ENCODE measurements around the gene NCCRP1.

DNA sequence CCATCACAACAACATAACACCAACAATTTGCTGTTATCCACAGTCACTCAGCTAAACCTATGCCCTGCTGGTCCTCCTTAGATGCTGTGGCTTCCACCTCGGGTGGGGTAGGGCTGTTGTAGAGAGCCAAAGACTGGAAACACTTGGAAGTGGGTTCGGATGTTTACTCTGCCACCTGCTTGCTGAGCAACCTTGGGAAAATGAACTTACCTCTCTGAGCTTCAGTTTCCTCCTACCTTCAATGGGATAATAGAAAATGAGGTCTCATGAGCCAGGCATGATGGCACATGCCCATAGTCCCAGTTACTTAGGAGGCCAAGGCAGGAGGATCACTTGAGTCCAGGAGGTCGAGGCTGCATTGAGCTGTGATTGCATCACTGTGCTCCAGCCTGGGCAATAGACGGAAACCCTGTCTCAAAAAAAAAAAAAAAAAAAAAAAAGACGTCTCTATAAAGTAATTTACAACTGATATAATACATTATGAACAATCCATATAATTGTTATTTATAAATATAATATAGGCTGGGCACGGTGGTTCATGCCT, 10.6 kb downstream of the NCCRP1 start:
- no peak for TF ChIP-seq GATA2 (IDR thresholded peaks at IDR 0.05; ENCODE audit: low read depth, low read length)
- no peak for TF ChIP-seq GATA3 (IDR thresholded peaks at IDR 0.05; ENCODE audit: low read depth, low read length)

Measured in SH-SY5Y (cell line).